M059J (cell line): Measurements from ENCODE around the gene UBXN4. TPM values are rescaled to one million over a fixed set of nuclear protein-coding genes. Genes with fewer than 3 reads are reported as not detected.
A peak's percentile ranks its signal among the peaks of the same experiment; 100 is the strongest.
"Not testable (repeated sequence)": the region's sequence is repeated elsewhere in the genome, so short reads cannot be mapped to it uniquely, and the experiment has no call there.

ENCODE experiments used
- DNase-seq: peaks from one replicate; pipeline ENCODE4 v3.0.0-alpha.2; 2012; ENCODE audit warnings: low read depth
- total RNA-seq: library from RNA; depleted of rRNA; stranded (reverse); fragments of >200 nt; shearing (Covaris generic); gene quantifications from 2 replicates; pipeline ENCODE4 v1.2.3, GENCODE V29; 2014; rRNA removed

UBXN4 gene
- total RNA-seq, 1 experiment from 2014 or later: 55.5 TPM

GRCh38 chr2:135807874-135808273, 66.2 kb downstream of the UBXN4 start:
- DNase-seq: not testable (repeated sequence)

GRCh38 chr2:135812907-135813511, 71.4 kb downstream of the UBXN4 start:
- no peak for DNase-seq

- no peak for DNase-seq
These were observed 73.6 kb downstream of the UBXN4 start for GRCh38 chr2:135815269-135815668.

DNA sequence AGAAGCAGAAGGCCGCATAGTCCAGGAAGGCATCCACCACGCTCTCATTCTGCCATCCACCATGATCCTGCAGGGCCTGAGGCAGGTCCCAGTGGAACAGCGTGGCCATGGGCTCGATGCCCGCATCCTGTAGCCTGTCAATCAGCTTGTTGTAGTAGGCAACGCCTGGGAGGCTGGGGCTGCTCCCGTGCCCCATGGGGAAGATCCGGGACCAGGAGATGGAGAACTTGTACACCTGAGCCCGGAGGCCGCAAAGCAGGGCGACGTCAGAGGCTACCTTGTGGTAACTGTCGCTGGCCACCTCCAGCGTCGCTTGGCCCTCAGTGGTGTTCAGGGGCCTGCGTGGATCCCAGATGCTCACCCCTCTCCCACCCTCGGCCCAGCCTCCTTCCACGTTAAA, 75.8 kb downstream of the UBXN4 start:
- DNase-seq: no peak

DNA sequence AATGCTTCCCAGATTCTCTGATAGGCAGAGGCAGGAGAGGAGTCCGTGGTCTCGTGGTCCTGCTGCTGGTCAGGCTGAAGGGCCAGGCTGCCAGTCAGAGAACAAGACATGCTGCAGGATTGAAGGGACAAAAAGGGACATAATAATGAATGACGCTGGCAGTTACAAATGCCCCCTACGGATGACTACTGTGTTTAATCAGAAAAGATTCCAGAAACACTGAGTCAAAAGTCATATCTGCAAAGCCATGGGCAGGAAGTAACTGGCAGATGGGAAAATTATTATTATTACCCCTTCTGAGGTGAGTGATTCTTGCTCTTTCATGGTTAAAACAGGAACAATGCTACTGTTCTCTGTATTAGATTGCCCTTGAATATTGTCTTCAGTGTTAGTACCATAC, 76.3 kb downstream of the UBXN4 start:
- peak; percentile 17 for DNase-seq

DNA sequence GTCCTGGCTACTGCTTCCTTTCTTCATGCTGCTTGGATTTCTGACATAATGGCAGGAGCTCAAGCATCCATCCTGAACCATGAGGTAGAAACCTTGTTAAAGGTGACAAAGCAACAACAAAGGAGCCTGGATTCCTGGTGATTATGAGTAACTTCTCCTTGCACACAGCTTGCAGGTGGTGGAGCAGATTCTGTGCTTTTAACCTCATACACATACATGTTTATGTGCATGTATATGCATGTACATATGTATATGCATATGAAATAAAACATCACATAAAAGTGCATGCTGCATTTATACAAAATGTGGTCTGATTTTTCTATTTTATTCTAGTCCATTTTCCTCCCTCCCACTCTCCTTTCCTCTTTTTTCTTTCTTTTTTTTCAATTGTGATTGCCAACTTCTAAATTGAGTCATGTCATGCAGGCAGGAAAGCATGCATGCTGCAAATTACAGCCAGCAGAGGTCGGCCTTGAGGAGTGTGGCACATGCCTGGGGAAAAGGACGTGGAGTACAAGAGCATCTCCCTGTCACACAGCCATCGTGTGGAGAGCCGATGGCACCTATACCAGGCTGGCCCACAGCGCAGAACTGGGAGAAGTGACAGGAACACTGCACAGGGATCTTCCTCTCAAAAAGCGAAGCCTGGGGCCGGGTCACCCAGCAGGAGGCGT, 77.4 kb downstream of the UBXN4 start:
- DNase-seq: peak; percentile 29

- peak; percentile 47 for DNase-seq
These were observed 78.5 kb downstream of the UBXN4 start for GRCh38 chr2:135820003-135820618.

- no peak for DNase-seq
These were observed 79.5 kb downstream of the UBXN4 start for GRCh38 chr2:135821190-135821589.

DNA sequence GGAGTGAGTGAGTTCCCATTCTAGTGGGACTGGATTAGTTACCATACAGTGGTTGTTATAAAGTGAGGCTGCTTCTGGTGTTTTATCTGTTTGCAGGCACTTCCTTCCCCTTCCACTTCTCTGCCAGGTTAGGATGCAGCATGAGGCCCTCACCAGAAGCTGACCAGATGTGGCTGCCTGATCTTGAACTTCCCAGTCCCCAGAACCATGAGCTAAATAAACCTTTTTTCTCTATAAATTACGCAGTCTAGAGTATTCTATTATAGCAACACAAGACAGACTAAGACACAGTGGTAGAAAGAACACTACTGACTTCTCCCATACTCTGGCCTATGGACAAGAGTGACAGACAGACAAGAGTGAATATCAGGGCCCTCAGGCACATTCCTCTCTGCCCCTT, 81.2 kb downstream of the UBXN4 start:
- DNase-seq: no peak

GRCh38 chr2:135825131-135825530, 83.5 kb downstream of the UBXN4 start:
- no peak for DNase-seq

DNA sequence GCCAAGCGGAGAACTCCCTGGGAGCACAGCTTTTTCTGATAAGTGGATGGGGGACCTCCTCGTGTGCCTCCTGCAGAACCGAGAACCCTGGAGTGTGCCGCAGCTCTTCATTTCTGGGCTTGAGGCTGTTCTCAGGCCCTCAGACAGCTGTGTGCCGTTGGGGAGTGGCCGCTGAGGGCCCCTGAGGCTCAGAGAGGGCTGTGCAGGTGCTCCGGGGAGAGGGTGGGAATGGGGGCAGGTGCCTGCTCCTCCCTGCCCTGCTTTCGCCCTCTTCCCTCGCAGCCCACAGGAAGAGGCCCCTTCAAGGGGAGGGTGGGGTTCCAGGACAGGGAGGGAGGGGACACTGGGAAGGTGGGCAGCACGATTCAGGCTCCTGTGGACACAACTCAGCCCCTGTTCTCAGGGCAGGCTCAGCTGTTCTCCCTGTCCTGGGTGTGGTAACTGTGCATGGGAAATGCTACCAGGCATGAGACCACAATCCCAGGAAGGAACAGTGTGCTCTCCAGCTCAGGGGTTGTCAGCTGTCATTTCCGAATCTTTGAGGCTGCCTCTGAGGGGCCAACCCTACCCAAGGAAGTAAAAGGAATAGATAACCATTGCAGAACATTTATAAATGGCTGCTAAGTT, 84.0 kb downstream of the UBXN4 start:
- no peak for DNase-seq

GRCh38 chr2:135826544-135826943, 84.9 kb downstream of the UBXN4 start:
- no peak for DNase-seq

- no peak for DNase-seq
These were observed 87.9 kb downstream of the UBXN4 start for GRCh38 chr2:135829378-135830135.

DNA sequence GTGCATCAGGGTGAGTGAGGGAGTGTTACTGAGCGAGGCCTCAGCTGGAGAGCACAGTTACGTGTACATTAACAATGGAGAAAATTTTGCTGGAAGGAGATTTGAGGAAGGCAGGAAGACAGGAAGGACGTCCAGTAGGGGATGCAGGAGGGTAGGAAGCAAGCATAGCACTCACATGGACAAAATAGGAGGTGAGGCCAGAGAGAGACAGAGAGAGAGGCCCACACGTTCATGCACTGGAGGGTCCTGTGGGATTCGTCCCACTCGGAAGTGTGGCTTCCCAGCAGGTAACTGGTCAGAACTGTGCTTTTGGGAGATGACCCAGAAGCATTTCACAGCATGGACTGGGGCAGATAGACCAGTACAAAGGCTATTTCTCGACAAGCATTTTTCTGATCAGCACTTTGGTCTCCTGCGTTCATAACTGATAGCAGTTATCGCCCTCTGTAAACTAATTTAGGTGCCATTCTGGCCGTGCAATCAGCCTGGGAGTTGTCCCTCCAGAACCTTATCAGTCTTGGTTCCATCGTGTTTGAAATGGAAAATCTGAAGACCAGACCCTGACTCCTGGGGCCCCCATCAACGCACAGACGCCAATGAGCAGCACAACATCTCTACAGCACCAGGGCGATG, 89.6 kb downstream of the UBXN4 start:
- DNase-seq: no peak

- no peak for DNase-seq
These were observed 91.2 kb downstream of the UBXN4 start for GRCh38 chr2:135832891-135833290.

Other genes starting within 250 kb of the UBXN4 start
- gene ZRANB3, start 210.6 kb upstream of the UBXN4 start, total RNA-seq: 5.6 and 5.7 TPM in 2 replicates
- gene R3HDM1, start 210.4 kb upstream of the UBXN4 start, total RNA-seq: 13.9 and 19.7 TPM in 2 replicates
- not detected in 2 replicates for gene LCT, start 95.3 kb downstream of the UBXN4 start, total RNA-seq
- 23.8 and 40.8 TPM in 2 replicates for gene MCM6, start 134.6 kb downstream of the UBXN4 start, total RNA-seq
- 141 and 143 TPM in 2 replicates for gene DARS1, start 243.8 kb downstream of the UBXN4 start, total RNA-seq